Globus pallidus (tissue), 1 donor: ENCODE data around the gene EPHA4.

ENCODE experiments used
- DNase-seq: peaks from one replicate; pipeline ENCODE4 v3.0.0-alpha.2; 2015; ENCODE audit warnings: low spot score

Gene EPHA4

GRCh38 chr2:221476195-221476594 lies 95.9 kb downstream of the EPHA4 start:
- no peak for DNase-seq

- no peak for DNase-seq
Measured at GRCh38 chr2:221473451-221473850, 98.7 kb downstream of the EPHA4 start.

GRCh38 chr2:221468317-221468716 lies 103.8 kb downstream of the EPHA4 start:
- no peak for DNase-seq

GRCh38 chr2:221467610-221468009 lies 104.5 kb downstream of the EPHA4 start:
- DNase-seq, result peak; percentile 29

DNA sequence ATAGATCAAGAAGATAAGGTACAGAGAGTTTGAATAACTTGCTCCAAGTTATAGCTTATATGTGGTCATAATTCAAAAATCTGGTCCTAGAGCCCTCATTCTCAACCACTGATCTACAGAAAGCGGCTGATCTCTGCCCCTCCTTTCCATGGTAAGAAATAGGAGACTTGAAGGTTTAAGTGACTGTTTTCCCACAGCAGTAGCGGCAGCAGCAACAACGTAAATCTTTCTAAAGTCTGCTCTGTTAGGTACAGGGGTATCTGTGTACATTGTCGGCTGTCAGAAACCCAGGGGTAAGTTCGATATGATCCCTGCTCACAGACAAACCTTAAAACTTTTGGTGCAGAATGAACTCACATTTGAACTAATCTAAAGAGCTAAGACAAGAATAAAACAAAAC lies 105.4 kb downstream of the EPHA4 start:
- DNase-seq, result no peak

GRCh38 chr2:221465776-221466175 lies 106.3 kb downstream of the EPHA4 start:
- DNase-seq, result no peak

DNA sequence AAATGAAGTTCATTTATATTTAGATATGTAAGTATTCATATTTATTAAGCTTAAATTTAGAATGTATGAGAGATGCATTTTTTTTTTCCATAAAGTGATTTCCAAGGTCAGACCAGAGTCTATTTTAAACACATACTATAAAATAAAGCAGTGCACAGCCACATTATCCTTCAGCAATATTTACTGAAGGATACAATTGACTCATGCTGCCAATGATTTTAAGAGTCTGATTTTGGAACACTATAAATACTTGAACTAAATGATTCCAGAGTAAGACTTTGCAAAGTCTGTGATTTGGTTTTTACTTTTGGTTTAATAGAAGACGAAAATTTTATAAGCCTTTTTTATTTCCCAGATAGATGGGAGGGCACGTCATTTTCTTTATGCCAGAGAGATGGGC lies 107.1 kb downstream of the EPHA4 start:
- no peak for DNase-seq

DNA sequence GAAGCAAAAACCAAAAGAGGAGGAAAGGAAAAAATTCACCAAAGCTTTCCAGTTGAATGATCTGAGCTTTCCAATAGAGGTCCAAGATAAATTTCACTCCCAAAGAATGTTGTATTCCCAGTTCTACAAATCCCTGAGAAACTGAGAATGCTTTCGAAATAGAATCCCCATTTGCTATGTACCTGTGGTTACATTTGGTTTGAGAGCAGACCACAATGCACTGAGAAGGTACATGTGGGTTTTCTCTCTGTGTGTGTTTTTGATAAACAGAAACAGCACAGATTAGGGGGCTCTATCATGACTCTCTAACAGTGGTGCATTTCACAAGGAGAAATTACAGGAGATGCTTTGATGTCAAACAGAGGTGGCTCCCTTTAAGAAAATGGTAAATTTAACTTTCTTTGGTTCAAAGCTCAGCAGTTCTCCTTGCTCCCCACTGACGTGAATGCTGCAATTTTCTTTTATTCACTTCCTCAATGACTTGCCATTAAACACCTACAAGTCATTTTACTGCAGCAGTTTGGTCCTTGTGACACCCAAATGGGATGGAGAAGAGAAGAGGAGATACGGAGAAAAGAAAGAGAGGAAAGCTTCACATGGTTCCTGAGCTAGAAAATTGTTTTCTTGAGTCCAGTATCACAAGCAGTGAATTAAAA lies 108.7 kb downstream of the EPHA4 start:
- DNase-seq, result no peak

DNA sequence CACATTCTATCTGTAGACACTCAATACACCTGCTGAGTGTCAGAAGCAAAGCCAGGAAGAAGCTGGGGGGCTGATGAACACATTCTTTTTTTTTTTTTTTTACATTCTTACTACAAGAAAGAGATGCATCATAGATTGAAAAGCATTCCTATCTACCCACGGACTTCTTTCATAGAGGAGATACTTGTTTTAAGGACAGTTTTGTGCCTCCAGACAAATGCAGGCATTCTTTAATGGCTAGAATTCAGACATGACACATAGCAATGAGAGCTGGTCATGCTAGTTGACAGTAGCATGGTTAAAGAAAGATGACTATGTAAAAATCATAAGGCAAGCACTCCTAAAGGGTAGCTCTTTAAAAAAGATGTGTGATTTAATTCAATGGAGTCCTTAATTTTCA lies 110.2 kb downstream of the EPHA4 start:
- no peak for DNase-seq

DNA sequence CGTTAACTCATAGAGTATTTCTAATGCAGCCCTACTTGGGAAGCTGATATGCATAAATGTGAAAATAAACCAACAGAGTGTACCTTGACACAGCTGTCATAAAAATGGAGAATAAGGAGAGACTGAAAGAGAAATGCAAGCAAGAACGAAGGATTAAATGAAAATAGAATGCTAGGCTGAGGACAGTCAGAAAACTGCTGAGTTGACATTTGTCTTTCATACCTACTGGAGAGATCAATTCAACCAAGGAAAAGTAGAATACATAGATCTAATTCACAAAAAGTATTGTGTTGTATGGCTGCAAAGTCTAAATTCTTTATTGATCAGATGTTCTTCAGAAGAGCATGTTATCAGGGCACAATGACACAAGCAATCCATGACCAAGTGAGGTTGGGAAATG lies 112.0 kb downstream of the EPHA4 start:
- no peak for DNase-seq

GRCh38 chr2:221458578-221458977 lies 113.5 kb downstream of the EPHA4 start:
- no peak for DNase-seq

GRCh38 chr2:221455214-221455613 lies 116.9 kb downstream of the EPHA4 start:
- no peak for DNase-seq

GRCh38 chr2:221454459-221455105 lies 117.5 kb downstream of the EPHA4 start:
- DNase-seq, result no peak

- DNase-seq, result no peak
Measured at GRCh38 chr2:221451862-221452788, 120.0 kb downstream of the EPHA4 start.

GRCh38 chr2:221450280-221450679 lies 121.8 kb downstream of the EPHA4 start:
- DNase-seq, result no peak

DNA sequence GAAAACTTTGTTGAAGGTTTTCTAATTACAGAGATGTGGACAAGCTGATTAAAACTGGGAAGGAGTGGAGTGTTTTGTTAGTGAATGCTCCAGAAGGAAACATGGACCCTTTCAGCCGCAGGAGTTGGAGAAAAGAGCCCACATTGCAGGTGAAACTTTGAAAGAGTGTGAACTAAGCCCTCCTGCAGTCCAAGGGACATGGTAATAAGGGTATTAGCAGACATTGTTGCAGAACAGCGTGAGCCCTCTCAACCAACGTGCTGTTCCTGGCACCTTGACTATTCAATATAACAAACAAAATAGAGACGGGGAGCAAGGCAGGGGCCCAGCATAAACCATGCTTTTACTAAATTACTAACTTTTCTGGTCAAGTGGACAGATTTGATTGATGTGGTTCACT lies 122.7 kb downstream of the EPHA4 start:
- DNase-seq, result no peak

DNA sequence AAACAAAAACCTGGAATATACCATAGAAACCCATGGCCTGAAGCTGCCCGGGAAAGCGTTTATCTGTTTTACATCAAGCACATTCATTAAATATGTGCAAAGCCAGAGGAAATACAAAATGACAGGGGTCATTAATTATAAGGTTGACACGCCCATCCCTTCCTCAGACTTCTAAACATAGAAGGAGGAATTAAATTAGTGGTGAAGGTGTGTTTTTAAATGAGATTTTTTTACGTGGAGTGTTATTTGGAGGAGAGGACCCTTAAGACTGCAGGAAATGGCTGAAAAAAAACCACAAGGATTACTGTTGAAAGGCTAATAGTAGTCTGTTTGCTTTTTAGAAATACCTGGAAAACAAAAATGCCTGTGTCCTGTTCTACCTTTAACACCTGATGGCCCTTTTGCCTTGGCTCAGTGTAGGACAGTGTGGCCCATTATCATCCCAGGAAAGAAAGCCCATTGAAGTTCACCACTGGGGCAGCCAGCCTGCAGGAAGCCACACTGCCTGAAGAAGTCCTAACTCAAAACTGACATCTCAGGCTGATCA lies 123.2 kb downstream of the EPHA4 start:
- no peak for DNase-seq

DNA sequence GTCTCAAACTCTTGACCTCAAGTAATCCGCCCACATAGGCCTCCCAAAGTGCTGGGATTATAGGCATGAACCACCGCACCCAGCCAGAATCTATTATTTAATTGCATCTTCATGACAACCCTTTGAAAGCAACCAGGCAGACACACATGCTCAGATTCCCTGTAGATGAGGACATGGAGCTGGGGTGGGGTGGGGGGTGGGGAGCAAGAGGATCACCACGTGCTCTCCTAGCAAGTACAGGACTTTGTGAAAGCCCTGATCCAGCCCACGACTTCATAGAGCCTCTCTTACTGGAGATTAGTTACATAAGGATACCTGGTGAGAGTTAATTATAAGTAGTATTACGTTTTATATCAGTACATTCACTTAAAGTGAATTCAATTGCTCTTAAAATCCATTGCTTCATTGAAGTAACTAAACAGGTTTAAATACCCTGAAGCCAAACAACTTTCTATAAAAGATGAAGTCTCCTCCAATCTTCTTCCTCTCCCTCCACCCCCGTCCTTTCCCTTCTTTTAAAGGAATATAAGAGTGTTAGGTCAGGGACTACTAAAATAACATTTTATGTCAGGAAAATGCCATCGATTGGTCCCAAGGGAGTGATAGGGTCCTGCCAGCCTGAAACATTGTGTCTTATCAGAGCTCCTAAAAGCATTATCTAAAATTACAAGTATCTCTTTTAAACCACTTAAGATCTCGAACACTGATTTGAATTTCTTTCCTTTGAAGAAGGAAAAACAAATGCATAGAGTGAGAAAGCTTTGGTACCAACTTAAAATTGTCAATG lies 123.9 kb downstream of the EPHA4 start:
- no peak for DNase-seq

- DNase-seq, result no peak
Measured at GRCh38 chr2:221447310-221447709, 124.8 kb downstream of the EPHA4 start.

- no peak for DNase-seq
Measured at GRCh38 chr2:221446140-221446539, 126.0 kb downstream of the EPHA4 start.

GRCh38 chr2:221444106-221444505 lies 128.0 kb downstream of the EPHA4 start:
- no peak for DNase-seq

DNA sequence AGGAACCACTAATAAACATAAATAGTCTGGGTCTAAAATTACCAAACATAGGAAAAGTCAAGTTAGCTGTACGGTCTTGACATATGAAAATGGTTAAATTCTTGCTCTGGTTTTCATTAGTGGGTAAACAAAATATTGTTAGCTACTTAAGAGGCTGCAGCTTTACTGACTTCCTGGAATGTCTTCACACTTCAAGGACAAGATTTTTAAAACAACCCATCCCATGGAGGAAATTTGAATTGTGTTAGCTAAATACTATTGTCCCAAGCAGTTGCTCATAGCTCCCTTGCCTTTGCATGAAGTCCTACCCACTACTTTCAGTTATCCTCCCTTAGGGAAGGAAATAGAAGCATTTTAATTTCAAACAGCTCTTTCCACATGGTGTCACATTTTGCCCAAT lies 128.5 kb downstream of the EPHA4 start:
- no peak for DNase-seq
